BLaER1 (cell line): ENCODE measurements around the gene FAM25G.
A peak's percentile ranks its signal among the peaks of the same experiment; 100 is the strongest.

ENCODE experiments used
- H3K27ac ChIP-seq: shearing (Covaris generic); formaldehyde crosslinking; 2 replicates; pipeline ENCODE4 v1.8.1; 2022
- H3K27me3 ChIP-seq: shearing (Covaris generic); formaldehyde crosslinking; 2 replicates; pipeline ENCODE4 v1.8.1; 2022
- H3K36me3 ChIP-seq: shearing (Covaris generic); formaldehyde crosslinking; 2 replicates; pipeline ENCODE4 v1.8.1; 2022
- H3K4me1 ChIP-seq: shearing (Covaris generic); formaldehyde crosslinking; 2 replicates; pipeline ENCODE4 v1.8.1; 2022
- H3K4me2 ChIP-seq: shearing (Covaris generic); formaldehyde crosslinking; 2 replicates; pipeline ENCODE4 v1.8.1; 2022
- H3K4me3 ChIP-seq: shearing (Covaris generic); formaldehyde crosslinking; 2 replicates; pipeline ENCODE4 v1.8.1; 2022
- H3K9ac ChIP-seq: shearing (Covaris generic); formaldehyde crosslinking; 2 replicates; pipeline ENCODE4 v1.8.1; 2022
- H3K9me3 ChIP-seq: shearing (Covaris generic); formaldehyde crosslinking; 2 replicates; pipeline ENCODE4 v1.8.1; 2022
- H4K20me1 ChIP-seq: shearing (Covaris generic); formaldehyde crosslinking; 2 replicates; pipeline ENCODE4 v1.8.1; 2022
- Cebpa-rat ChIP-seq: shearing (Covaris generic); IDR thresholded peaks from 2 replicates; pipeline ENCODE4 v1.8.1; 2022

Gene FAM25G

GRCh38 chr10:47452495-47453140, 38.9 kb downstream of the FAM25G start:
- TF ChIP-seq Cebpa-rat = no peak
- H3K27me3 ChIP-seq = no peaks in the 10 kb centered on the region
- H4K20me1 ChIP-seq = no peaks in the 10 kb centered on the region
- H3K9me3 ChIP-seq = no peaks in the 10 kb centered on the region
- H3K9ac ChIP-seq = no peak overlapping the region
- H3K4me3 ChIP-seq = no peak overlapping the region
- no peaks in the 10 kb centered on the region for H3K36me3 ChIP-seq
- peaks cover 90% of the 10 kb centered on the region for H3K4me1 ChIP-seq
- peak overlapping the region; percentile 38; the same call in 1 of the 2 replicates for H3K27ac ChIP-seq
- peak overlapping the region; percentile 80 for H3K4me2 ChIP-seq

- Histone ChIP-seq H3K4me3 (no peak overlapping the region), H3K27ac (peak overlapping the region; percentile 38; the same call in 1 of the 2 replicates), H3K27me3 (no peaks in the 10 kb centered on the region), H3K9me3 (no peaks in the 10 kb centered on the region; the same call in 1 of the 2 replicates), H4K20me1 (no peaks in the 10 kb centered on the region), H3K36me3 (no peaks in the 10 kb centered on the region), H3K4me1 (peaks cover 90% of the 10 kb centered on the region), H3K4me2 (peak overlapping the region; percentile 80), H3K9ac (0 out of 2 replicates have a peak overlapping the region, but pooled peaks have one; percentile 19)
- TF ChIP-seq Cebpa-rat = no peak
Observed at GRCh38 chr10:47451998-47452494, 39.5 kb downstream of the FAM25G start.

- Histone ChIP-seq H3K4me3 (no peak overlapping the region), H3K27me3 (no peaks in the 10 kb centered on the region), H3K9me3 (peaks cover 4% of the 10 kb centered on the region), H3K27ac (0 out of 2 replicates have a peak overlapping the region, but pooled peaks have one; percentile 2), H4K20me1 (no peaks in the 10 kb centered on the region), H3K4me1 (peaks cover 84% of the 10 kb centered on the region), H3K9ac (0 out of 2 replicates have a peak overlapping the region, but pooled peaks have one; percentile 19), H3K4me2 (peak overlapping the region; percentile 80), H3K36me3 (no peaks in the 10 kb centered on the region)
- TF ChIP-seq Cebpa-rat = no peak
Observed at GRCh38 chr10:47451273-47451997, 40.1 kb downstream of the FAM25G start.

- H3K9ac ChIP-seq = no peak overlapping the region
- H3K4me1 ChIP-seq = peaks cover 74% of the 10 kb centered on the region
- H3K4me2 ChIP-seq = peak overlapping the region; percentile 79
- H3K9me3 ChIP-seq = peaks cover 13% of the 10 kb centered on the region
- TF ChIP-seq Cebpa-rat = no peak
- no peaks in the 10 kb centered on the region for H4K20me1 ChIP-seq
- H3K4me3 ChIP-seq = no peak overlapping the region
- no peaks in the 10 kb centered on the region for H3K27me3 ChIP-seq
- no peaks in the 10 kb centered on the region for H3K36me3 ChIP-seq
- H3K27ac ChIP-seq = no peak overlapping the region
Observed at GRCh38 chr10:47450442-47450841, 41.1 kb downstream of the FAM25G start.

GRCh38 chr10:47449979-47450378, 41.5 kb downstream of the FAM25G start:
- no peaks in the 10 kb centered on the region for H4K20me1 ChIP-seq
- no peaks in the 10 kb centered on the region for H3K27me3 ChIP-seq
- 0 out of 2 replicates have a peak overlapping the region, but pooled peaks have one; percentile 30 for H3K27ac ChIP-seq
- peaks cover 69% of the 10 kb centered on the region for H3K4me1 ChIP-seq
- no peaks in the 10 kb centered on the region for H3K36me3 ChIP-seq
- peak overlapping the region; percentile 79 for H3K4me2 ChIP-seq
- no peak overlapping the region for H3K4me3 ChIP-seq
- H3K9me3 ChIP-seq = peaks cover 18% of the 10 kb centered on the region
- no peak overlapping the region for H3K9ac ChIP-seq
- TF ChIP-seq Cebpa-rat = no peak

- H3K4me3 ChIP-seq = no peak overlapping the region
- H3K4me1 ChIP-seq = peaks cover 63% of the 10 kb centered on the region
- H3K36me3 ChIP-seq = no peaks in the 10 kb centered on the region
- H3K27ac ChIP-seq = peak overlapping the region; percentile 30; the same call in 1 of the 2 replicates
- 0 out of 2 replicates have a peak overlapping the region, but pooled peaks have one; percentile 6 for H3K9ac ChIP-seq
- no peaks in the 10 kb centered on the region for H3K27me3 ChIP-seq
- peak overlapping the region; percentile 79 for H3K4me2 ChIP-seq
- H4K20me1 ChIP-seq = no peaks in the 10 kb centered on the region
- H3K9me3 ChIP-seq = peaks cover 24% of the 10 kb centered on the region
- TF ChIP-seq Cebpa-rat = no peak
Observed at GRCh38 chr10:47449102-47449978, 42.2 kb downstream of the FAM25G start.

GRCh38 chr10:47447705-47448104, 43.8 kb downstream of the FAM25G start:
- Histone ChIP-seq H3K27me3 (no peaks in the 10 kb centered on the region), H3K4me1 (peaks cover 46% of the 10 kb centered on the region), H3K9ac (no peak overlapping the region), H3K4me2 (no peak overlapping the region), H3K9me3 (peaks cover 24% of the 10 kb centered on the region), H3K4me3 (no peak overlapping the region), H4K20me1 (no peaks in the 10 kb centered on the region), H3K27ac (peak overlapping the region; percentile 22; the same call in 1 of the 2 replicates), H3K36me3 (no peaks in the 10 kb centered on the region)
- no peak for TF ChIP-seq Cebpa-rat

GRCh38 chr10:47447209-47447608, 44.3 kb downstream of the FAM25G start:
- Histone ChIP-seq H3K36me3 (no peaks in the 10 kb centered on the region), H3K27me3 (no peaks in the 10 kb centered on the region), H3K27ac (0 out of 2 replicates have a peak overlapping the region, but pooled peaks have one; percentile 22), H3K4me2 (no peak overlapping the region), H3K9ac (no peak overlapping the region), H3K9me3 (peaks cover 24% of the 10 kb centered on the region), H4K20me1 (no peaks in the 10 kb centered on the region), H3K4me1 (peaks cover 41% of the 10 kb centered on the region), H3K4me3 (no peak overlapping the region)
- no peak for TF ChIP-seq Cebpa-rat

GRCh38 chr10:47445720-47446119, 45.8 kb downstream of the FAM25G start:
- no peak overlapping the region for H3K4me3 ChIP-seq
- H3K9ac ChIP-seq = no peak overlapping the region
- H3K36me3 ChIP-seq = no peaks in the 10 kb centered on the region
- peaks cover 24% of the 10 kb centered on the region for H3K9me3 ChIP-seq
- H3K4me1 ChIP-seq = peaks cover 27% of the 10 kb centered on the region
- TF ChIP-seq Cebpa-rat = no peak
- H4K20me1 ChIP-seq = no peaks in the 10 kb centered on the region
- no peak overlapping the region for H3K27ac ChIP-seq
- no peaks in the 10 kb centered on the region for H3K27me3 ChIP-seq
- H3K4me2 ChIP-seq = no peak overlapping the region
